GM21381 (cell line): Measurements from ENCODE around the gene DENND4C.
A peak's percentile ranks its signal among the peaks of the same experiment; 100 is the strongest.
"Not testable (repeated sequence)": the region's sequence is repeated elsewhere in the genome, so short reads cannot be mapped to it uniquely, and the experiment has no call there.

ENCODE experiments used
- ATAC-seq: cut with Tn5 transposase; IDR thresholded peaks from one replicate; pipeline ENCODE4 v1.9.1; 2021; ENCODE audit warnings: mild to moderate bottlenecking, moderate library complexity; ENCODE audit not compliant: unreplicated experiment

The DENND4C gene

DNA sequence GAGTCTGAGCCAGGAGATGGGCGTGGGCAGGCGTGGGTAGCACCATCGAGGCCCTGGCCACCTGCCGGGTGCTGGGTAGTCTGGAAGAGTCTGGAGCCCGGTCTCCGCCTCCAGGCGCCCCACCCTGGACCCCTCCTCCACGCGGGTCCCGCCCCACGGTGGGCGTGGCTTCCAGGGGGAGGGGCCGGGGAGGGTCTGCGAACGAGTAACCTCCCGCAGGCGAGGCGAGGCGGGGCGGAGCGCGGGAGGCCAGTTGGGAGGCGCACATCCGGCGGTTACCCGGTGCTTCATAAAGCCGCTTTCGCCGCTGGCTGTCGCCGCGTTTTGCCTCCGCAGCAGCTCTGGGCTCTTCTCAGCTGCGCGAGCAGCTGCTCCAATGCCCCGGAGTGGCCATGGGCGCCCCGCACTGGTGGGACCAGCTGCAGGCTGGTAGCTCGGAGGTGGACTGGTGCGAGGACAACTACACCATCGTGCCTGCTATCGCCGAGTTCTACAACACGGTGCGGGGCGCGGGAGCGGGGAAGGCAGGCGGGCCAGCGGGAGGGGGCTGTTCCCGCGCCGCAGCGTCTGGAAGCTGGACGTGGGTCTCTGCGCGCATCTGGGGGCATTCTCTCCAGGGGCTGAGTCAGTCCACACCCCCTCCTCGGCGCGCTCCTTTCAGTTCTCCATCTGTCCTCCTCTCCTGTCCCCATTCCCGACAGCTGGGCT lies 178.4 kb downstream of the DENND4C start, which contains the start of gene ACER2:
Gene ACER2 (plus strand): TSS at position 317 of the 708 bp plus-strand sequence. CDS start 76 bp downstream, at position 393.
- ATAC-seq, result peak; percentile 92

DNA sequence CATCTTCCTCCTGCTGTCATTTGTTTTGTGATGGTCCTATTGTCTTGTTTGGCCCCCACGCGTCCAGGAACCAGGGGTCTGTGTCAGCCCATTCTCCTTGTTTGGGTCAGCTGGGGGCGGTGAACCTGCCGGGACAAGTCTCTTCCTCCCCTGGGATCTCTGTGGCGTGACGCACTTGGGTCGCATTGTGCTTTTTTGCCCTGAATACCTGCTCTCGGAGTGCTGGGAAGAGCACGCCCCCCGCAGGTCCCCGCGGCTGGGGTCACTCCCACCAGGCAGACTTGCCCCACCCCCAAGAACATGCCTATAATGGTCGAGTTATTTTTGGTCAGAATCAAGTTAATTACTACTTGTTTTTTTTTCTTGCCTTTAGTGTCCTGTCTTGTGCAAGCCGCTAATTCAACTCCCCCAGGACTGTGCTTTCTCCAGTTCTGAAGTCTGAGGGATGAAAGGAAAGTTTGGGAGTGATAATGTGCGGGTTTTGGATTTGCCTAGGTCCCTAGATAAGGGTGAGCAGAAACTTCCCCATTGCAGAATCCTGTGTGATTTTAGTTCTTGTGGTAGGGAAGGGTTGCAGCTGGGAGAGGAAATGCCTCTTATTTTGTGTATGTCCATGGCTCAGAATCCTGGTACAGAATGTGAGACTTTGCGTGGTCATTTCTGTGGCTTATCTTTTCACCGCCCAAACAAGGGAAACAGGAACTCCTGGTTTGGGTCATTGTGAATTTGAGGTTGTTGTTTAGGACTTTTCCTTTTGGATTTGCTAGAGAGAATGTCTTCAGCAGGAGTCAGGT lies 179.1 kb downstream of the DENND4C start:
- peak; percentile 11 for ATAC-seq

GRCh38 chr9:19410195-19410503 lies 179.7 kb downstream of the DENND4C start:
- no peak for ATAC-seq

- ATAC-seq, result no peak
Observed at GRCh38 chr9:19410594-19410993, 180.1 kb downstream of the DENND4C start.

GRCh38 chr9:19411316-19411715 lies 180.8 kb downstream of the DENND4C start:
- no peak for ATAC-seq

DNA sequence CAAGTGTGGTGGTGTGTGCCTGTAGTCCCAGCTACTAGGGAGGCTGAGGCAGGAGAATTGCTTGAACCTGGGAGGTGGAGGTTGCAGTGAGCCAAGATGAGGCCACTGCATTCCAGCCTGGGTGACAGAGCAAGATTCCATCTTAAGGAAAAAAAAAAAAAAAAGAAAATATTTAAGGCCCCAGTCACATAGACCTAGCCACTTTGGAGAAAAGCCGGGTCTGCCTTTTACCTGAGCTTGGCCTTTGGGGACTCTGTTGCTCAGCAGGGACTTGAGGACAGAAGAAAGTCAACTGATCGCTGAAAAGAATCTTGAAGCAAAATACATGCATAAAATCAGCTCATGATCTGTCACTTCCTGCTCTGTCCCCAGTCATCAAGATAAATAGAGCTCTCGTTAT lies 183.0 kb downstream of the DENND4C start:
- not testable (repeated sequence) for ATAC-seq

DNA sequence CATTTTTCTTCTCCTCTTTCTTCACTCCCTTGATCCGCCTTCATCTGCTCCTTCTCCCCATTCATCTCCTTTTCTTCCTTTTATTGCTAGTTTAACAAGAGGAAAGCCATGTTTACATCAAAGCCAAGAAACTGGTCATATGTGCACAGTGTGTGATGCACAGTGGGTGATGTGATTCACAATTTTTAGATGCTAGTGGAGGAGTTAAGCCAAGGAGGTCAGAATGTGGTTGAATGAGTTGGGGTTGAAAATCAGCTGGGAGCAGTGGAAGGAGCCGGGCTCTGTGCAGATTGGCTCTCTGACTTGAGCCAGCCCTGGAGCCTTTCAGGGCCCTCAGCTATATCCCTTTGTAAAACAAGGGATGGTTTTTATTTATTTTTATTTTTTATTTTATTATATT lies 185.7 kb downstream of the DENND4C start:
- ATAC-seq, result no peak

DNA sequence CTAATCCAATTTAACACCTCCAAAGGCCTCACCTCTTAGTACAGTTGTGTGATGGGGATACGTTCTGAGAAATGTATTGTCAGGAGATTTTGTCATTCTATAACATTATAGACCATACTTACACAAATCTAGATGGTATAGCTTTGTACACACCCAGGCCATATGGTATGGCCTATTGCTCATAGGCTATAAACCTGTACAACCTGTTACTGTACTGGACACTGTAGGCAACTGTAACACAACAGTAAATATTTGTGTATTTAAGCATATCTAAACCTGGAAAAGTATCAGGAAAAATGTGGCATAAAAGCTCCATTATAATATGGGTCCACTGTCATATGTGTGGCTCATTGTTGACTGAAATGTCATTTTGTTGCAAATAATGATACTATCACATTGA lies 190.4 kb downstream of the DENND4C start:
- ATAC-seq, result no peak
